C4-2B (cell line): ENCODE data around the gene SH3RF1.

Experiments
- ZFX ChIP-seq: fragments of 450-650 bp; IDR thresholded peaks from 2 replicates; pipeline ENCODE4 v1.6.1; 2017
- TF ChIP-seq, protein P1 (sequence below): fragments of 450-650 bp; conservative IDR thresholded peaks from 2 replicates; pipeline ENCODE4 v1.5.1; 2017; ENCODE audit warnings: mild to moderate bottlenecking

DNA sequence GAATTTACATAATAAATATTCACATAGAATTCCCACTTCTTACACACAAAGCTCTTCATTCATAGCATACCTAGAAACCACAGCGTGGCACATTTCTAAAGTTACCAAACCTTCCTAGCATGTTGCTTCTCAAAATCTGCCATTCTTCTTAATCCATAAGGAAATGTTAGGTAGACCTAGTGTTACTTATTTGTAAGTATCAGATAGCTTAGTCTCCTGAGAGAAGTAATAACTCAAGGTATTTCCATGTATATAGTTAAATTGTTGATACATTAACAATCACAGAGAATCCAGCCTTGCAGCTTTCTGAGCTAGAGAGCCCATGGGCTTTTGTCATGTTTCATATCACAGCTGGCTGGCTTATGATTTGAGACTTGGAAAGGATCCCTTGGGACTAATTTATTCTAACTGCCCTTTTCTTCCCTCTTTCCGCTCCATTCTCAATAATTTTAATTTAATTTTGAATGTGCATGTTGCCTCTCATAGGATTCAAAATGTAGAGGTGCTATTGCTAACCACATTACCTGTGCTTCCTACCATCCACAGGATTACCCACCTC is 17.6 kb downstream of the SH3RF1 start:
- TF ChIP-seq, protein P1, sequence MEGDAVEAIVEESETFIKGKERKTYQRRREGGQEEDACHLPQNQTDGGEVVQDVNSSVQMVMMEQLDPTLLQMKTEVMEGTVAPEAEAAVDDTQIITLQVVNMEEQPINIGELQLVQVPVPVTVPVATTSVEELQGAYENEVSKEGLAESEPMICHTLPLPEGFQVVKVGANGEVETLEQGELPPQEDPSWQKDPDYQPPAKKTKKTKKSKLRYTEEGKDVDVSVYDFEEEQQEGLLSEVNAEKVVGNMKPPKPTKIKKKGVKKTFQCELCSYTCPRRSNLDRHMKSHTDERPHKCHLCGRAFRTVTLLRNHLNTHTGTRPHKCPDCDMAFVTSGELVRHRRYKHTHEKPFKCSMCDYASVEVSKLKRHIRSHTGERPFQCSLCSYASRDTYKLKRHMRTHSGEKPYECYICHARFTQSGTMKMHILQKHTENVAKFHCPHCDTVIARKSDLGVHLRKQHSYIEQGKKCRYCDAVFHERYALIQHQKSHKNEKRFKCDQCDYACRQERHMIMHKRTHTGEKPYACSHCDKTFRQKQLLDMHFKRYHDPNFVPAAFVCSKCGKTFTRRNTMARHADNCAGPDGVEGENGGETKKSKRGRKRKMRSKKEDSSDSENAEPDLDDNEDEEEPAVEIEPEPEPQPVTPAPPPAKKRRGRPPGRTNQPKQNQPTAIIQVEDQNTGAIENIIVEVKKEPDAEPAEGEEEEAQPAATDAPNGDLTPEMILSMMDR = no peak
- TF ChIP-seq ZFX = no peak
